ENCODE results near the gene CCSER1. TPM values are rescaled to one million over a fixed set of nuclear protein-coding genes. Genes with fewer than 3 reads are reported as not detected.

CCSER1 gene
- total RNA-seq, 2 donors from 2014 or later = 1.5 to 2.7 TPM

- H3K36me3 ChIP-seq = no peaks in the 10 kb centered on the region
- no peak overlapping the region for H3K27ac ChIP-seq
- H3K27me3 ChIP-seq (replicated peaks; ENCODE audit: insufficient read depth) = no peaks in the 10 kb centered on the region
- H3K4me1 ChIP-seq (ENCODE audit: control insufficient read depth in 1 of 2, low read depth in 2 of 2) = peaks cover 0 to 2% of the 10 kb centered on the region in 2 donors
- ATAC-seq (ENCODE audit: insufficient number of reproducible peaks, low FRiP score, low read depth) = no peak
- no peak overlapping the region for H3K4me3 ChIP-seq
- no peaks in the 10 kb centered on the region for H3K9me3 ChIP-seq
- TF ChIP-seq CTCF (IDR thresholded peaks at IDR 0.05) = no peak
- DNase-seq (ENCODE audit: low spot score) = no peak
These were observed 58.2 kb downstream of the CCSER1 start for GRCh38 chr4:90185416-90185815.

GRCh38 chr4:90186229-90186628 lies 59.0 kb downstream of the CCSER1 start:
- Histone ChIP-seq H3K9me3 (no peaks in the 10 kb centered on the region), H3K27me3 (replicated peaks; ENCODE audit: insufficient read depth) (no peaks in the 10 kb centered on the region), H3K36me3 (no peaks in the 10 kb centered on the region), H3K4me3 (no peak overlapping the region), H3K4me1 (ENCODE audit: control insufficient read depth in 1 of 2, low read depth in 2 of 2) (peaks cover 0 to 2% of the 10 kb centered on the region in 2 donors), H3K27ac (no peak overlapping the region)
- no peak for TF ChIP-seq CTCF (IDR thresholded peaks at IDR 0.05)
- DNase-seq (ENCODE audit: low spot score) (no peak), ATAC-seq (ENCODE audit: insufficient number of reproducible peaks, low FRiP score, low read depth) (no peak)

- H3K27me3 ChIP-seq (replicated peaks; ENCODE audit: insufficient read depth) = no peaks in the 10 kb centered on the region
- no peak overlapping the region for H3K4me3 ChIP-seq
- DNase-seq (ENCODE audit: low spot score) (no peak), ATAC-seq (ENCODE audit: insufficient number of reproducible peaks, low FRiP score, low read depth) (no peak)
- H3K9me3 ChIP-seq = no peaks in the 10 kb centered on the region
- no peaks in the 10 kb centered on the region for H3K36me3 ChIP-seq
- no peak for TF ChIP-seq CTCF (IDR thresholded peaks at IDR 0.05)
- H3K4me1 ChIP-seq (ENCODE audit: control insufficient read depth in 1 of 2, low read depth in 2 of 2) = peaks cover 0 to 2% of the 10 kb centered on the region in 2 donors
- H3K27ac ChIP-seq = no peak overlapping the region
These were observed 60.1 kb downstream of the CCSER1 start for GRCh38 chr4:90187148-90187884.

DNA sequence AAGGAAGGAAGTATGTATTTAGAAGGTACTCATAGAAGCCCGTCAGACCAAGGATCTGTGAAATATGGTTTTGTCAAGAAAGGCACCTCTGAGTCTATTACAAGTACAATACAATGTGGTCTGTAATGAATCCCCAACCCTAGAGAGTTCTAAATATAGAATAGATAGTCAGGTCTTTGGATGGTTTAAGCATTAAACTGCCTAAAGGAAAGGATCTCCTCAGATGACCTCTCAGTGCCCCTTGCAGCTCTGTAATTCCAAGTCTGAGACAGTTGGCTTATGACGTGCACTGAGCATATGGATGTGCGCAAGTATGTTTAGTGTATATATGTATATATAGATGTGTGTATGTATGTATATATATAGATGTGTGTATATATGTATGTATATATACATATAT lies 62.0 kb downstream of the CCSER1 start:
- Histone ChIP-seq H3K9me3 (no peaks in the 10 kb centered on the region), H3K4me1 (ENCODE audit: control insufficient read depth in 1 of 2, low read depth in 2 of 2) (peaks cover 0 to 2% of the 10 kb centered on the region in 2 donors), H3K27me3 (replicated peaks; ENCODE audit: insufficient read depth) (no peaks in the 10 kb centered on the region), H3K36me3 (no peaks in the 10 kb centered on the region), H3K4me3 (no peak overlapping the region), H3K27ac (no peak overlapping the region)
- no peak for TF ChIP-seq CTCF (IDR thresholded peaks at IDR 0.05)
- no peak for ATAC-seq (ENCODE audit: insufficient number of reproducible peaks, low FRiP score, low read depth)
- no peak for DNase-seq (ENCODE audit: low spot score)

DNA sequence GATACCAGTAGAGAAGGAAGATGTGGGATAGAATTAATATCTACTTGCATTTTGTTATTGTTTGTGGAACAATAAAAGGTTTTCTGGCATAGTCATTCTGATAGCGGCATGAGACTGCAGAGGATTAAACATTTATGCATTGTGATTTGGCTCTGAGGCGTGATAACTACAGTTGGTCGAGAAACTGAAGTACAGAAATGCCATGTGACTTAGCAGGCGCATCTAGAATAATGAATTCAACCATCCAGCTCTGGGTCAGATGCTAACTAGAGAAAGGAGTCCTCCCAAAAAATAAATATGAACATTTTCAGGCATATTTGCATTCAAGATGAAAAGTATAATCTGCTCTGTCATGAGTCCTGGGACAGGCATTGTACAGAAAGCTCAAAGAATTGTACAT lies 62.8 kb downstream of the CCSER1 start:
- no peaks in the 10 kb centered on the region for H3K36me3 ChIP-seq
- no peak overlapping the region for H3K27ac ChIP-seq
- H3K9me3 ChIP-seq = no peaks in the 10 kb centered on the region
- no peak for TF ChIP-seq CTCF (IDR thresholded peaks at IDR 0.05)
- H3K27me3 ChIP-seq (replicated peaks; ENCODE audit: insufficient read depth) = no peaks in the 10 kb centered on the region
- DNase-seq (ENCODE audit: low spot score) (no peak), ATAC-seq (ENCODE audit: insufficient number of reproducible peaks, low FRiP score, low read depth) (no peak)
- H3K4me3 ChIP-seq = no peak overlapping the region
- peaks cover 0 to 2% of the 10 kb centered on the region in 2 donors for H3K4me1 ChIP-seq (ENCODE audit: control insufficient read depth in 1 of 2, low read depth in 2 of 2)

All from thoracic aorta (tissue), 2 donors.